GM21717 (cell line): ENCODE measurements around the gene ZNF473.
"Not testable (repeated sequence)": the region's sequence is repeated elsewhere in the genome, so short reads cannot be mapped to it uniquely, and the experiment has no call there.

Experiments used
- ATAC-seq: cut with Tn5 transposase; IDR thresholded peaks from one replicate; pipeline ENCODE4 v1.9.1; 2021; ENCODE audit warnings: mild to moderate bottlenecking, moderate library complexity; ENCODE audit not compliant: unreplicated experiment

ZNF473 gene

GRCh38 chr19:50047671-50048070 lies 21.9 kb downstream of the ZNF473 start:
- ATAC-seq: no peak

- ATAC-seq: no peak
Measured at GRCh38 chr19:50050406-50051227, 24.8 kb downstream of the ZNF473 start.

- not testable (repeated sequence) for ATAC-seq
Measured at GRCh38 chr19:50051228-50051895, 25.6 kb downstream of the ZNF473 start.

- ATAC-seq: no peak
Measured at GRCh38 chr19:50051964-50052363, 26.2 kb downstream of the ZNF473 start.

GRCh38 chr19:50053119-50053518 lies 27.3 kb downstream of the ZNF473 start:
- ATAC-seq: no peak

- no peak for ATAC-seq
Measured at GRCh38 chr19:50058425-50058824, 32.6 kb downstream of the ZNF473 start.

- ATAC-seq: no peak
Measured at GRCh38 chr19:50059045-50059444, 33.2 kb downstream of the ZNF473 start.

GRCh38 chr19:50060107-50060506 lies 34.3 kb downstream of the ZNF473 start:
- no peak for ATAC-seq

GRCh38 chr19:50061650-50062049 lies 35.8 kb downstream of the ZNF473 start:
- ATAC-seq: no peak

GRCh38 chr19:50065938-50066337 lies 40.1 kb downstream of the ZNF473 start:
- ATAC-seq: no peak

GRCh38 chr19:50067575-50067974 lies 41.8 kb downstream of the ZNF473 start:
- no peak for ATAC-seq

- not testable (repeated sequence) for ATAC-seq
Measured at GRCh38 chr19:50068382-50068781, 42.6 kb downstream of the ZNF473 start.

- ATAC-seq: not testable (repeated sequence)
Measured at GRCh38 chr19:50075076-50075475, 49.3 kb downstream of the ZNF473 start.

GRCh38 chr19:50075644-50076372 lies 50.0 kb downstream of the ZNF473 start:
- not testable (repeated sequence) for ATAC-seq

GRCh38 chr19:50076581-50077355 lies 51.0 kb downstream of the ZNF473 start:
- ATAC-seq: not testable (repeated sequence)

- not testable (repeated sequence) for ATAC-seq
Measured at GRCh38 chr19:50079014-50079413, 53.2 kb downstream of the ZNF473 start.

- not testable (repeated sequence) for ATAC-seq
Measured at GRCh38 chr19:50084440-50084839, 58.6 kb downstream of the ZNF473 start.

GRCh38 chr19:50087153-50087552 lies 61.3 kb downstream of the ZNF473 start:
- ATAC-seq: not testable (repeated sequence)

GRCh38 chr19:50090706-50091105 lies 64.9 kb downstream of the ZNF473 start:
- ATAC-seq: not testable (repeated sequence)

- ATAC-seq: not testable (repeated sequence)
Measured at GRCh38 chr19:50091786-50092185, 66.0 kb downstream of the ZNF473 start.

- not testable (repeated sequence) for ATAC-seq
Measured at GRCh38 chr19:50092597-50092996, 66.8 kb downstream of the ZNF473 start.
